Measurements from ENCODE around the gene NPHP4.
A peak's percentile ranks its signal among the peaks of the same experiment; 100 is the strongest.

The NPHP4 gene

DNA sequence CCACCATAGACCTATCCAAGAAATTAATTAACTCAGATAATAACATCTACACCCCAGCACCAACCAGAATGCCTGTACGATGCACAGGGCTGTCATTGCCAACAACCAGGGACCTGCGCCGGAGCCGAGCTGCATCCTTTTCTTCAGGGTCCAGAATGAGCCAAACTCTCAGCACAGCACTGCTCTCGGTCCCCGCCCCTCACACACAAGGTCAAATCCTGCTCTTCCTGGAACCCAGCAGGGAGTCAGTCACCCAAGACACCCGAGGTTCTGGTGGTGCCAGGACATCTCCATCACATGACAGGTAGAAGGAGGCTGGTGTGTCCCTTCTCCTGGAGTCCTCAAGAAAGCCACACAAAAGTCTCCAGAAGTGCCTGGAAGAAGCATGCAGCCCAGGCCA lies 31.9 kb downstream of the NPHP4 start:
- DNase-seq (no peak), ATAC-seq (no peak)
- no peaks in the 10 kb centered on the region for H3K9me3 Mint-ChIP-seq
- peaks cover 3% of the 10 kb centered on the region for H3K4me1 Mint-ChIP-seq
- H3K27ac Mint-ChIP-seq: no peak overlapping the region
- H3K27me3 Mint-ChIP-seq: no peaks in the 10 kb centered on the region
- H3K4me3 Mint-ChIP-seq: no peak overlapping the region

DNA sequence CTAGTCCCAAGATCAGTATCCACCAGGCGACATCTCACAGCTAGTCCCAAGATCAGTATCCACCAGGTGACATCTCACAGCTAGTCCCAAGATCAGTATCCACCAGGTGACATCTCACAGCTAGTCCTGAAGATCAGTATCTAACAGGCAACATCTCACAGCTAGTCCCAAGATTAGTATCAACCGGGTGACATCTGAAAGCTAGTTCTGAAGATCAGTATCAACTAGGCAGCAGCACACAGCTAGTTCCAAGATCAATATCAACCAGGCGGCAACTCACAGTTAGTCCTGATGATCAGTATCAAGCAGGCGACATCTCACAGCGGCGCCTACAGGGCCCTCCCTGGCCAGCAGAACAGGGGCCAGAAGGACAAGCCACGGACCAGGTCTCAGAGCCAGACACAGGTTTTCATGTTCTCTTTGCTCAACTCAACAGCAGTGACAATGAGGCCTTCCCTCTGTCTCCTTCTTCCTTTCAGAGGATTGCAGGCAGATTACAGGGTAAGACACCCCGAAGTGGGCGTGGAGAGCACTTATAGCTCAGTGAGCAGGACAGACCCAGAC lies 32.5 kb downstream of the NPHP4 start:
- ATAC-seq: no peak
- Mint-ChIP-seq H3K9me3 (no peaks in the 10 kb centered on the region), H3K4me3 (no peak overlapping the region), H3K27ac (no peak overlapping the region), H3K27me3 (no peaks in the 10 kb centered on the region), H3K4me1 (peaks cover 9% of the 10 kb centered on the region)
- no peak for DNase-seq

DNA sequence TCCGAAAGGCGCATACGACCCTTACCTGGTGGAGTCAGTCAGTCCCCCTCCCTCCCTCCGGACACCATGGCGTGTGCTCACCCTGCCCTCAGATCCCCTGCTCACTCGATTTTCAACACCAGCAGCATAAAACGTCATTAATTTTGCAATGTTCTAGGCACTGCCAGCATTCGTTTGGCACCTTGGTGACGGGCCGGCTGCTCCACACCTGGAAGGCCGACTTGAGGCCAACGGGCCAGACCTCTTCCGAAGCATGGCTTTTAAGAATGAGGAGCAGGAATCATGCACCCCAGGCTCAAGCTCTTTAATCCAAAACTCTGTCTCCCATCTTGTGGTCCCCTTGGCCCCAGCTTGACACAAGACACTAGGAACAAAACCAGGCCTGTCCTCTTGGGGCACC lies 33.1 kb downstream of the NPHP4 start:
- H3K27ac Mint-ChIP-seq: no peak overlapping the region
- DNase-seq (no peak), ATAC-seq (no peak)

DNA sequence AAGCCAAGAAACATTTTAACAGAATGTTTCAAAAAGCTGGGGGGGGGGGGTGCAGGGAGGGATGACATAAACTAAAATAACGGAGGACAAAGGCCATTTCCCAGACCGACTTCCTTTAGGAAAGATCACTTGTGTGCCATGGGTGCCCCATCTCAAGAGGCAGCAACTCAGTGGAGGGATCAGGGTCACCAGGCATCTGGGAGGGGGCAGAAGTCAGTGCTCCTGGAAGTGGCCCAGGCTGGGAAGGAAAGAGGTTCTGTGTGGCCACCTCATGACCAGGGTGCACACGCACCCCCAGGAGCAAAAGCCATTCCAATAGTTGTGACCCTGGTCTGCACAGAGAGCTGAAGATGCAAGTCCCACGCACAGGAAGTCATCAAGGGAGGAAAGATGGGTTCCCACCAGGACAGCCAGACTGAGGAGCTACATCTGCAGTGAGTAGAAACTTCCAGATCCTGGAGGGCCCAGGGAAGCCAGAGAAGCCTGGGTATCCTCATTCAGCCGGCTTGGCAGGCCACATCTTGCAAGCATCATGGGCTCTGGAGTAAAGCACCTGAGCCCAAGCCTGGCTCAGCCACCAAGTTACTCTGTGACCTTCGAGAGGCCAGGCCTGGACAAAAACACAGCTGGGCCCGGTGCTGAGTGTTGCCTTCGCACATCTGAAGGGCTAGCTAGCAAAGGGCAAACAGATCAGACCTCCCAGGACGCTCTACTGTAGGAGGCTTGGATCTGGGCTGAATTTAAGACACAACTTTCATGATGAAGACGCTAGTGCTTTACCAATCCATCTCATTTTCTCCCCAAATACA lies 36.0 kb downstream of the NPHP4 start:
- no peaks in the 10 kb centered on the region for H3K27me3 Mint-ChIP-seq
- DNase-seq: no peak
- no peak for ATAC-seq
- no peaks in the 10 kb centered on the region for H3K9me3 Mint-ChIP-seq
- no peak overlapping the region for H3K4me3 Mint-ChIP-seq
- H3K4me1 Mint-ChIP-seq: peaks cover 15% of the 10 kb centered on the region
- H3K27ac Mint-ChIP-seq: no peak overlapping the region

More for the DNA sequence above, 33.1 kb downstream of the NPHP4 start:
- Mint-ChIP-seq H3K4me1 (peaks cover 15% of the 10 kb centered on the region), H3K4me3 (no peak overlapping the region), H3K9me3 (no peaks in the 10 kb centered on the region), H3K27me3 (no peaks in the 10 kb centered on the region)

DNA sequence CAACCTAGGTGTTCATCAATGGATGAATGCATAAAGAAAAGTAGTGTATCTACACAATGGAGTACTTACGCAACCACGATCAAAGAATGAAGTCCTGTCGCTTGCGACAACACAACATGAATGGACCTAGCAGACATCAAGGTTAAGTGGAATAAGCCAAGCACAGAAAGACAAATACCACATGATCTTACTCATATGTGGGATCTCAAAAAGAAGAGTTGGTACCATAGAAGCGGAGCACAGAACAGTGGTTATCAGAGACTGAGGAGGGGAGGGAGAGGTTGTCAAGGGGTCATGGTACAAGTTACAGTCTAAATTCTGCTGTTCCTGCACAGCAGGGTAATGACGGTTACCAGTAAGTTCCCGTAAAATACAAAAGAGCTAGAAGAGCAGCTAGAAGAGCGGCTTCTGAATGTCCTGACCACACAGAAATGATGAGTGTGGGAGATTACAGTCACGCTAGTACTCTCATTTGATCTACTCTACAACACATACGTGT lies 36.7 kb downstream of the NPHP4 start:
- Mint-ChIP-seq H3K9me3 (no peaks in the 10 kb centered on the region), H3K4me1 (peaks cover 15% of the 10 kb centered on the region), H3K4me3 (no peak overlapping the region), H3K27me3 (no peaks in the 10 kb centered on the region), H3K27ac (no peak overlapping the region)
- DNase-seq (no peak), ATAC-seq (no peak)

DNA sequence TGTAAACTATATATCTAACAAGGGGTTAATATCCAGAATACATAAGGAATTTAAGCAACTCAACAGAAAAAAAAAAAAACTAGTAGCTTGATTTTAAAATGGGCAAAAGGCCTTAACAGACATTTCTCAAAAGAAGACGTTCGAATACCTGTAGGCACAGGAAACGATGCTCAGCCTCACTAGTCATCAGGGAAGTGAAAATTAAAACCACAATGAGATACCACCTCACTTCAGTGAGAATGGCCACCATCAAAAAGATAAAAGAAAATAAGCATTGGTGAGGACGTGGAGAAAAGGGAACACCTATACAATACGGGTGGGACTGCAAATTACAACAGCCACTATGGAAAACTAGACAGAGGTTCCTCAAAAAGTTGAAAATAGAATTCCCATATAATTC lies 37.3 kb downstream of the NPHP4 start:
- H3K4me3 Mint-ChIP-seq: no peak overlapping the region
- H3K9me3 Mint-ChIP-seq: no peaks in the 10 kb centered on the region
- no peaks in the 10 kb centered on the region for H3K27me3 Mint-ChIP-seq
- no peak overlapping the region for H3K27ac Mint-ChIP-seq
- DNase-seq (no peak), ATAC-seq (peak; percentile 87)
- peaks cover 15% of the 10 kb centered on the region for H3K4me1 Mint-ChIP-seq

DNA sequence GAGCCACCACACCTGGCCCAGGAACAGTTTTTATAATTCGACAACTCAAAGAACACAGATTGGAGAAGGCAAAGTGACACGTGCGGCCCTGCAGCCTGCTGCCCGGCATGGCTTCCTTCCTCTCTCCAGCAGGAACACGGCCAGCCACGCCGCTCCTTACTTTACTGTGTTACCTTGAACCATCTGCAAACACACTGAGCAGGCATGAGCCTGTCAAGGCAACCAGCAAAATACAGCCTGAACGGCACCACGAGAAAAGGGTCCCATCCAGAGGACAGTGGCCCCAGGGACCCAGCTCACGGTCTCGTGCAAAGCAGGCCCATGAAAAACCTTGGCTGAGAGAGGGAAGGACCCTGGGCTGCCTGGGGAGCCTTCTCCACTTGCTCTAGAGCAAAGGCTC lies 38.8 kb downstream of the NPHP4 start:
- Mint-ChIP-seq H3K27ac (no peak overlapping the region), H3K27me3 (no peaks in the 10 kb centered on the region), H3K9me3 (no peaks in the 10 kb centered on the region), H3K4me1 (peaks cover 15% of the 10 kb centered on the region), H3K4me3 (no peak overlapping the region)
- DNase-seq (no peak), ATAC-seq (no peak)

DNA sequence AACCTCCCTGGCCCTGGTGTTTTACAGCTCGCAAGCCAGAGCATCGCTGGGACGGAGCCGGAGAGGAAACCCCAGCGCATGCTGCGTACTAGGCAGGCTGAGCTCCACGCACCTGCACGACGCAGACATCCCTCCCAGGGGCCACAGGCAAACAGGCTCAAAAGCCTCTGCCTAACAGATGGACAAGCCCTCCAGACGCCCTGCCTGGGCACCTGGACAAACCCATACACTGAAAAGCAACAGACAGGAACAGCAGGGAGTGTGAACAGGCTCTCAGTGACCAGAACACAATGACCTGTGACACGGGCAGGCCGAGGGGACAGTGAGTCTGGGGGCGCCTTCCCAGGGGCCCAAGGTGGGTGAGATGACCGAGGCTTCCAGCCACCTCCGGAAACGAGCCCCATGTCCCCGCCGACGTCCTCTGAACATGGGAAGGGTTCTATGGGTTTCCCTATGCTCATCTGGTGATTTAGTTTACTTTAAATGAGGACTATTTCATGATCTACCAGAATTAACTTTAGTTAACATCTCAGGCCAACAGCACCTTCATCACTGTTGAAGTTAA lies 40.3 kb downstream of the NPHP4 start:
- DNase-seq (no peak), ATAC-seq (no peak)
- no peak overlapping the region for H3K27ac Mint-ChIP-seq
- no peak overlapping the region for H3K4me3 Mint-ChIP-seq
- peaks cover 15% of the 10 kb centered on the region for H3K4me1 Mint-ChIP-seq
- no peaks in the 10 kb centered on the region for H3K27me3 Mint-ChIP-seq
- H3K9me3 Mint-ChIP-seq: no peaks in the 10 kb centered on the region

DNA sequence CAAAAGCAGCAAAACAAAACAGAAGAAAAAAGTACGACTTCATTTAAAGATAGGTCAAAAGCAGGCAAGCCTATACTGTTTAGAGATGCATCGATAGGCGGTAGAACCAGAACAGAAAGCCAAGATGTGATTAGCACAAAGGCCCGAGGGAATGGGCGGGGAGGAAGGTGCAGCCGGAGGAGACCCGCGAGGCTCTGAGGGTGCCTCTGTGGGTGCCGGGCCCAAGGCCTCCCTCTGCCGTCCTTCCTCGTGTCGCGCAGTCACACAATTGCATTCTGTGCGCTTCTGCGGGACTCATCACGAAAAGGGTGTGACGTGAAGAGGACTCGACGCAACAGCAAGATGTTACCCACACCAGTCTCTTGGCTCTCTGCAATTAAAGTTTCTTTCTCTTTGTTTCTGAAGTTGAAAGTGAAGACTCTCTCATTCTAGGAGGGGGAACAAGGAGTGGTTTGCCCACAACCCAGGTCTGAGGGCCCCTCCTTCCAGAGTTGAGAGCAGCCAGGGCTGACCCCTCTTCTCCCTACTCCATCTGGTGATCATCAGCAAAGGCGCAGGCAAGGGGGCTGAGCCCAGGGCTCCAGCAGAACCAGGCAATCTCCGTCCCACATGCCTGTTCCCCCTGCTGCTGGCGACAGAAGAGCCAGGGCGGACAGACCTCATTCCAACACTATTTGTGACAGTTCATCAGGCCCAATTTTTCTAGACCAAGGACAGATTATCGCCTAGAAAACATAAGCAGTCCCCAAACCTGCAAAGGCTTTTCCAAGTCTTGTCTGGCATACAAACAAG lies 41.0 kb downstream of the NPHP4 start:
- DNase-seq (no peak), ATAC-seq (no peak)
- H3K9me3 Mint-ChIP-seq: no peaks in the 10 kb centered on the region
- H3K4me3 Mint-ChIP-seq: no peak overlapping the region
- H3K27ac Mint-ChIP-seq: no peak overlapping the region
- peaks cover 15% of the 10 kb centered on the region for H3K4me1 Mint-ChIP-seq
- H3K27me3 Mint-ChIP-seq: no peaks in the 10 kb centered on the region

DNA sequence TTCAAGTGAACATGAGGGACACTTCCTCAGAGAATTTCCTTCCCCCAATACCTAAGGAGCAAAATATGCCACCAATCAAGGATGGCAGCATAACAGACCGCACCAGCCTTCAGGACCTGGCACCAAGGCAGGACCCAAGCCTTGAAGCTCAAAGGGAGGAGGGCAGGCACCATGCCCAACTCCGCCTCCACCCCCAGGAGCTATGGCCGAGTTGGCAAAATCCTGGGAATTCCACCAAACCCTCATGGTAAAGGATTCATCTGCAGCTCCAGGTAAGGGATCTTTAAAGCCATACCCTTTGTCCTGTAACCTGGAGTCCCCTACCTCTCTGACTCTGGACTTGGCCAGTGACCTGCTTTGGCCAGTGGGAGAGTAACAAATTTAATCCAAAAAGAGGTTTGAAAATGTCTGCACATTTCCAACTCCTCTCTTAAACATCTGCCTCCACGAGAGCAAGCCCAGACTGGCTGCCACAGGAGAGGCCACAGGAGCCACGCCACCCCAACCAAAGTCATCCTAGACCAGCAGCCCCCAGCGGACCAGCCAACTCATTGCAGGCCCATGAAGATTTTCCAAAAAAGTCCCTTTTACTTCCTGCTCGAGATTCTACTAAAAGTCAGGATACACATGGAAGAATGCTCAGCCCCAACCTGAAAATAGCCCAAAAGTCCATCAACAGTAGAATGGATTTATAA lies 41.9 kb downstream of the NPHP4 start:
- Mint-ChIP-seq H3K4me3 (no peak overlapping the region), H3K27ac (no peak overlapping the region)

DNA sequence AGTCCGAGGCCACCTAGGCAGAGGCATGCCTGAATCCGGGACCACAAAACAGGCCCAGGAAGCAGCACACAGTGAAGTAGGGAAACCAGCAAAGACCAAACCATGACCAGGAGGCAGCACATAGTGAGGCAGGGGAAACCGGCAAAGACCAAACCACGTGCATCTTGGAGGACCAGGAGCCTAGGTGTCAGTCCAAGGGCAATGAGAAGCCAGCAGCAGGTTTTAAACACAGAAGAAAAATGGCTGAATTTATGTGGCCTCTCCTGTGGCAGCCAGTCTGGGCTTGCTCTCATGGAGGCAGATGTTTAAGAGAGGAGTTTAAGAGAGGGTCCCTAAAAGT lies 42.5 kb downstream of the NPHP4 start:
- Mint-ChIP-seq H3K9me3 (no peaks in the 10 kb centered on the region), H3K4me3 (no peak overlapping the region), H3K27ac (no peak overlapping the region), H3K4me1 (peaks cover 5% of the 10 kb centered on the region), H3K27me3 (no peaks in the 10 kb centered on the region)
- DNase-seq (no peak), ATAC-seq (no peak)

More for the DNA sequence above, 41.9 kb downstream of the NPHP4 start:
- ATAC-seq (no peak), DNase-seq (no peak)
- H3K4me1 Mint-ChIP-seq: peaks cover 12% of the 10 kb centered on the region
- no peaks in the 10 kb centered on the region for H3K27me3 Mint-ChIP-seq
- H3K9me3 Mint-ChIP-seq: no peaks in the 10 kb centered on the region

DNA sequence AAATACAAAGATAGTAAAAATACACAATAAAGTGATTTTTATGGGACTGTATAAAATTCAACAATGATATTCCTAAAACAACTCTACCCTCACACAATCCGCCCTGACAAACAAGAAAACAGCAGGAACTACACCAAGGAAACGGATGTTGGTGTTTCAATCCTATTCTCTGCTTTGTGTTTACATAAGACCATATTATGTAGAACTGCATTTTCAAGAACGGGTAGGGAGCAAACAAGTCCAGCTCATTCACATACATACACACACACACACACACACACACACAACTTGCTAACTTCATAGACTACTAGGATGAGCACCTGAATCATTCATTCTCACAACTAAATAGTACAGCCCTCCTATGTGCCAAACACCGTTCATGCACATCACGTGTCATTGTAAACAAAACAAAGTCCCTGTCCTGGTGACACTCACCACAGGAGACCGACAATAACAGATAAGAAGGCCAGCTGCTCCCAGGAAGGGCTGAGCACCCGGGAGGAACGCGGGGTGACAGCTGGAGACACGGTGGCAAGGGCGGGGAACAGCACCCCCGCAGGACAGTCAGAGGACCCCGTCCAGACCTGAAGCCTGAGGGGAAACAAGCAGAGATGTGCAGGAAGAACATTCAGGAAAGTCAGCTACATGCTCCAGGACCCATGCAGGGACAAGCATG lies 43.0 kb downstream of the NPHP4 start:
- Mint-ChIP-seq H3K27me3 (no peaks in the 10 kb centered on the region), H3K4me3 (no peak overlapping the region), H3K9me3 (no peaks in the 10 kb centered on the region), H3K27ac (no peak overlapping the region), H3K4me1 (peaks cover under 1% of the 10 kb centered on the region)
- ATAC-seq (no peak), DNase-seq (no peak)

DNA sequence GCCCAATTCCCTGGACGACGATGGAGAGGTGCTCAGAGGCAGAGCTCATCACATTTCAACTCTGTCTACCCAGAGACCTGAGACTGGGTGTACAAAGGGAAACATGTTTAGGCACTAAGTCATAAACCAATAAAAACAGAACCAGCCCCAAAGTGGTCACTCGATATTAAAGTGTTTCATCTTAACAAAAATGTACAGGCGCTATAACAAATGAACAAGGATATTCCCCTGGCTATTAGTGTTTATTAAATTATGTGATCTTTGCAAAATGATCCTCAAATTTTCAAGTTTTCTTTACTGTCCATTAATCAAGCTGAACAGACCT lies 43.6 kb downstream of the NPHP4 start:
- Mint-ChIP-seq H3K27me3 (no peaks in the 10 kb centered on the region), H3K9me3 (no peaks in the 10 kb centered on the region), H3K27ac (peak overlapping the region in 1 of 2 donors; percentile 27), H3K4me1 (no peaks in the 10 kb centered on the region), H3K4me3 (no peak overlapping the region)
- ATAC-seq (no peak), DNase-seq (no peak)

DNA sequence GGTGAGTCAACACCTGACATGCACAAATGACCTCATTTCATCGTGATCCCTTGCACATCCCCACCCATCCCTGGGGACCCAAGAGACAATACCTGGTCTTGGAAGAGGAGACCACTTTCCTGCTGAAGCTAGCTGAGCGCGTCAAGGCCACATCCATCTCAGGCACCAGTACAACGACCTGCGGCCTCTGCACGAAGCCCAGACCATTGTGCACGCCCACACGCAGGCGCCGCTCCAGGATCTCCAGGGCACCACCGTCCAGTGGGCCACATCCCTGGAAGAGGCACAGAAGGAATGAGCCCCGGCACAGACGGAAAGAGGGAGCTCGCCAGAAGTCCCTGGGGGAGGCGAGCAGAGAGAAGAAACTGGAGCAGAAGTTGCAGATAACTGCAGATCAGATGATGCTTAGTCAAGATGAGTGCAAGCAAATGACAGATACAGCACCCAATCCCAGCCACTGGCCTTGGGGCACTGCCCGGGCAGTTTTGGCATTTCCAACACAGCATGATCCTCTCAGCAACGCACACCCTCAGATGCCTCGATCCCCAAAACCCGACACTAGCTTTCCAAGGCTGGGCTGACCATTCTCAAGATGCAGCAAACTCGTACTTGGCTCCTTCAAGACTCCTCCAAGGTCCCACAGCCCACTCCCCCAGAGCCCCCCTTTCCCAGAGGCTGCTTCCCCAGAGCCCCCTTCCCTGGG lies 44.1 kb downstream of the NPHP4 start:
- H3K9me3 Mint-ChIP-seq: no peaks in the 10 kb centered on the region
- H3K27ac Mint-ChIP-seq: peak overlapping the region in 1 of 2 donors; percentile 27
- H3K4me1 Mint-ChIP-seq: no peaks in the 10 kb centered on the region
- no peaks in the 10 kb centered on the region for H3K27me3 Mint-ChIP-seq
- ATAC-seq: no peak
- no peak overlapping the region for H3K4me3 Mint-ChIP-seq
- DNase-seq: no peak

Data from stimulated activated naive CD8-positive, alpha-beta T cell treated with anti-CD3 and anti-CD28 coated beads, Interleukin-15, amount 100 ng/mL, for 72 hours (primary cell).